Suprapubic skin (tissue), 4 donors: Measurements from ENCODE around the gene PA2G4. TPM values are rescaled to one million over a fixed set of nuclear protein-coding genes. Genes with fewer than 3 reads are reported as not detected.

Source experiments
- DNase-seq, 2 donors: peaks; one replicate each; pipeline ENCODE4 v3.0.0-alpha.2; 2019; ENCODE audit warnings: low spot score in 2 of 2
- H3K27ac ChIP-seq: fragments of 200-600 bp; sonication (generic); one replicate; pipeline ENCODE4 v1.5.1; 2019
- H3K27me3 ChIP-seq: fragments of 200-600 bp; sonication (generic); one replicate; pipeline ENCODE4 v1.5.1; 2019
- H3K36me3 ChIP-seq: fragments of 200-600 bp; sonication (generic); one replicate; pipeline ENCODE4 v1.5.1; 2019
- H3K4me1 ChIP-seq: fragments of 200-600 bp; sonication (generic); one replicate; pipeline ENCODE4 v1.5.1; 2019
- H3K4me3 ChIP-seq: fragments of 200-600 bp; sonication (generic); one replicate; pipeline ENCODE4 v1.5.1; 2019; ENCODE audit warnings: mild to moderate bottlenecking
- H3K9me3 ChIP-seq: fragments of 200-600 bp; sonication (generic); one replicate; pipeline ENCODE4 v1.5.1; 2019
- EP300 ChIP-seq: sonication (generic); formaldehyde crosslinking; IDR thresholded peaks from one replicate; pipeline ENCODE4 v1.6.1; 2017; ENCODE audit warnings: antibody characterized with exemption
- POLR2A ChIP-seq, 2 donors: fragments of 450-650 bp; IDR thresholded peaks; one replicate each; pipeline ENCODE4 v1.6.1; 2017; ENCODE audit warnings: antibody characterized with exemption in 2 of 2, mild to moderate bottlenecking in 2 of 2, moderate library complexity in 2 of 2
- POLR2AphosphoS5 ChIP-seq, 3 donors: sonication (generic); formaldehyde crosslinking; IDR thresholded peaks; one replicate each; pipeline ENCODE4 v1.6.1; 2017; ENCODE audit warnings: antibody characterized with exemption in 3 of 3
- WGBS: methylation state at CpG from one replicate; pipeline ENCODE4 v1.1.5; 2018; 5-methylcytosine and 5-hydroxymethylcytosine counted together
- total RNA-seq, 4 donors: library from RNA; depleted of rRNA; stranded (reverse); fragments of >200 nt; gene quantifications; one replicate each; pipeline ENCODE4 v1.1.0, GENCODE V29; 2016
- TF ChIP-seq, protein P1 (sequence below), 2 donors: fragments of 200-600 bp in 1 of 2; fragments of 450-650 bp in 1 of 2; sonication (generic) in 1 of 2; IDR thresholded peaks; one replicate each; pipeline ENCODE4 v1.5.1; 2016 to 2019; ENCODE audit warnings: antibody characterized with exemption in 2 of 2, mild to moderate bottlenecking in 1 of 2, moderate library complexity in 1 of 2

The PA2G4 gene
- total RNA-seq, 4 donors from 2014 or later: 103 to 153 (median 117) TPM

DNA sequence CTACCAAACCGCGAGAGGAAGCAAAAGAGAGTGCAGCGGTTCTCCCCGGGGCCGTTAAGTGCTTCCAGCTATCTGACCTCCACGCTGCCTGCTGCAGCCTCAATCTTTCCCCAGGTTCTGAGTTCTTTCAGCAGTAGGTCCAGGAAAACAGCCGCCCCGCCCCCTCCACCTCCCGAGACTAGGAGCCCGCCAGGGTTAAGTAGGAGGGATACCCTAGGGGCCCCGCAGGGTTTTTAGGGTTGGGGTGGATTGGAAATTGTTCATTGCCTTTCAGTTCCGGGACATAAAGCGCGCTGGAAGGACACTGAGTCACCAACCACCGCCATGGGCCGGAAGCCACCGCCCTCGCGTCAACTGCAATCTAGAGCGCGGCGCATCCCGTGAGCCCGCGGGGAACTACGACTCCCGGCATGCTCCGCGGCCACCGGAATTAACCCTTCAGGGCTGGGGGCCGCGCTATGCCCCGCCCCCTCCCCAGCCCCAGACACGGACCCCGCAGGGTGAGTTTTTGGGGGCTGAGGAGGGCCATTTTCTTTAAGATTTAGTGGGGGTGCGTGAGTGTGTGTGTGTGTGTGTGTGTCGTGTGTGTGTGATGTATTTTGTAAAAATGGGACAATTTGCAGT, 47.9 kb downstream of the PA2G4 start, which contains the start of gene MYL6B:
TSS of gene MYL6B (plus strand) at position 456 of the 624 bp plus-strand sequence. CDS start 1,332 bp downstream, outside the sequence.
- peak within 1 kb of the TSS; percentile 95 for H3K27ac ChIP-seq
- peak within 1 kb of the TSS; percentile 62 for H3K4me3 ChIP-seq
- TF ChIP-seq POLR2AphosphoS5 (IDR thresholded peaks at IDR 0.05) (peak in 2 of 3 donors; percentile 88 to 89), POLR2A (IDR thresholded peaks at IDR 0.05) (peak in 1 of 2 donors; percentile 41)
- TF ChIP-seq, protein P1, sequence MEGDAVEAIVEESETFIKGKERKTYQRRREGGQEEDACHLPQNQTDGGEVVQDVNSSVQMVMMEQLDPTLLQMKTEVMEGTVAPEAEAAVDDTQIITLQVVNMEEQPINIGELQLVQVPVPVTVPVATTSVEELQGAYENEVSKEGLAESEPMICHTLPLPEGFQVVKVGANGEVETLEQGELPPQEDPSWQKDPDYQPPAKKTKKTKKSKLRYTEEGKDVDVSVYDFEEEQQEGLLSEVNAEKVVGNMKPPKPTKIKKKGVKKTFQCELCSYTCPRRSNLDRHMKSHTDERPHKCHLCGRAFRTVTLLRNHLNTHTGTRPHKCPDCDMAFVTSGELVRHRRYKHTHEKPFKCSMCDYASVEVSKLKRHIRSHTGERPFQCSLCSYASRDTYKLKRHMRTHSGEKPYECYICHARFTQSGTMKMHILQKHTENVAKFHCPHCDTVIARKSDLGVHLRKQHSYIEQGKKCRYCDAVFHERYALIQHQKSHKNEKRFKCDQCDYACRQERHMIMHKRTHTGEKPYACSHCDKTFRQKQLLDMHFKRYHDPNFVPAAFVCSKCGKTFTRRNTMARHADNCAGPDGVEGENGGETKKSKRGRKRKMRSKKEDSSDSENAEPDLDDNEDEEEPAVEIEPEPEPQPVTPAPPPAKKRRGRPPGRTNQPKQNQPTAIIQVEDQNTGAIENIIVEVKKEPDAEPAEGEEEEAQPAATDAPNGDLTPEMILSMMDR (IDR thresholded peaks at IDR 0.05): no peak
- DNase-seq: peak; percentile 97 to 98
- H3K36me3 ChIP-seq: no peaks in the 10 kb centered on the region
- H3K4me1 ChIP-seq: peaks cover 34% of the 10 kb centered on the region
- no peaks in the 10 kb centered on the region for H3K9me3 ChIP-seq
- no peaks in the 10 kb centered on the region for H3K27me3 ChIP-seq
- 0% methylated on average over 10 of the region's 37 CpGs for WGBS

DNA sequence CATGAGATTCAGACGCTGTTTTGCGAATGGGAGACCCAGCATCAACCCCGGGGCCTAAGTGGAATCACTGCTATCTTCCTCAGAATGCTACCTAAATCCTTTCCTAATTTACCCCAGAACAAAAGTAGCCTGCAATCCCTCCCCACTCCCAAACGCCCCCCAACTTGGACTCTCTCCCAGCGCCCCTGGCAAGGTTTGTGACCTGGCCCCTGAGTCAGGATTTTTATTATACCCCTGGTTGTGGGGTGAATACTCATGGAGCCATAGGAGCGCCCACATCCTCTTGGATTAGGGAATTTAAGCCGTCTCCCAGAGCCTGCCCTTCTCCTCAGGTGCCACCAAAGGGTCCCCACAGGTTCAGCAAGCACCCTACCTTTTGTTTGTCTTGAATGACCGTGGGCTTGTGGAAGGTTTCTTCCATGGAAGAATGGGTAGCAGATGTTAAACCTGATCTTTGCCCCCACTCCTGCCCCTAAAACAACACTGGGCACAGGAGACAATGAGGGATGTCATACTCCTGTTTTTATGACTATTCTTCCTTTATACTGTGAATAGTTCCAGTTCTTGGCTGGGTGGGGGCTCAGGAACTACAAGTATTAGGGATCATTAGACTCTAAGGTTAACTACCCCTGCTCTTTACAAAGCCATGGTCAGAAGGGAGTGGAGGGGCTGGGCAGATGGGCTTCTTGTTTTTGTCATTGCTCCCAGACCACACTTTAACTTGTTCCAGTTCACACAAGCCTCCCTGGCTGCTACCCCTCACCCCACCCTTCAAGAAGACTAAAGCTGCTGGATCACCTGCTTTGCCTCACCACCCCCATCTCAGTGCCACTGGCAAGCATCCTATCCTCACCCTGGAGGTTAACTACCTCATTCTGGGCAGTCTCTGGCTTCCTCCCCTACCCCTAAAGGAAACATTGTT, 48.7 kb downstream of the PA2G4 start:
- H3K36me3 ChIP-seq: no peaks in the 10 kb centered on the region
- peak overlapping the region; percentile 62 for H3K4me3 ChIP-seq
- 10% methylated on average over 8 of the region's 8 CpGs for WGBS
- H3K9me3 ChIP-seq: no peaks in the 10 kb centered on the region
- no peak for DNase-seq
- H3K27me3 ChIP-seq: no peaks in the 10 kb centered on the region
- H3K27ac ChIP-seq: no peak overlapping the region
- H3K4me1 ChIP-seq: peaks cover 38% of the 10 kb centered on the region
- no peak for TF ChIP-seq EP300
- no peak for TF ChIP-seq POLR2AphosphoS5 (IDR thresholded peaks at IDR 0.05)
- TF ChIP-seq POLR2A (IDR thresholded peaks at IDR 0.05): no peak
- TF ChIP-seq, protein P1 (IDR thresholded peaks at IDR 0.05): no peak

GRCh38 chr12:56153678-56154065, 49.3 kb downstream of the PA2G4 start:
- H3K27ac ChIP-seq: no peak overlapping the region
- TF ChIP-seq POLR2A (IDR thresholded peaks at IDR 0.05) (no peak), EP300 (no peak), POLR2AphosphoS5 (IDR thresholded peaks at IDR 0.05) (no peak)
- TF ChIP-seq, protein P1 (IDR thresholded peaks at IDR 0.05): no peak

DNA sequence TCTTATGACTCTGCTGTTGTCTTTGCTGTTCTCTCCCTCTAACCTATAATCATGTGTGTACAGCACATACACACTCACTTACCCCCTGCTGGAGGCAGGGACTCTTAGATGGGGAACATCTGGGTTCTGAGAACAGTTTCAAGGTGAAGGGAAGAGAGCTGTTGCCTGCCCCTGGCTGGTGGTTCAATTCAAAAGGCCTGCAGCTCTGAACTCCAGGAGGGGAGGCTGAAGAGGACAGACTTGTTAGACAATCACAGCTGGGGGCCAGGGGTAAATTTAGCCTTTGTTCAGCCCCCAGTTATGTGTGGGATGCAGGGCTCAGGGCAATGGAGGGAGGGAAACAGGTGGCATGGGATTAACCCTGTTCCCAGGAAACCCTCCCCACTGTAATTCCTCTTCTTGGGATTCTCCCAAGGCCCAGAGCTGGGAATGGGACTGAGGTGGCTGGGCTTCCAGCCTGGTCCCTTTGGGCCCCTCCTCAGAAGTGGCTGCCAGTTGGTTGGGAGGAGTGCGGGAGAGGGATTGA, 50.0 kb downstream of the PA2G4 start:
- WGBS: 92% methylated on average over 1 of the region's 1 CpG
- H3K4me1 ChIP-seq: peaks cover 42% of the 10 kb centered on the region
- no peaks in the 10 kb centered on the region for H3K27me3 ChIP-seq
- H3K36me3 ChIP-seq: no peaks in the 10 kb centered on the region
- TF ChIP-seq EP300: no peak
- TF ChIP-seq, protein P1 (IDR thresholded peaks at IDR 0.05): no peak
- H3K4me3 ChIP-seq: no peak overlapping the region
- no peak overlapping the region for H3K27ac ChIP-seq
- no peak for DNase-seq
- no peaks in the 10 kb centered on the region for H3K9me3 ChIP-seq

More at GRCh38 chr12:56153678-56154065, 49.3 kb downstream of the PA2G4 start:
- Histone ChIP-seq H3K27me3 (no peaks in the 10 kb centered on the region), H3K4me1 (peaks cover 38% of the 10 kb centered on the region), H3K4me3 (no peak overlapping the region), H3K9me3 (no peaks in the 10 kb centered on the region), H3K36me3 (no peaks in the 10 kb centered on the region)
- 85% methylated on average over 4 of the region's 5 CpGs for WGBS
- no peak for DNase-seq

- TF ChIP-seq POLR2AphosphoS5 (IDR thresholded peaks at IDR 0.05) (no peak), EP300 (no peak), POLR2A (IDR thresholded peaks at IDR 0.05) (no peak)
- TF ChIP-seq, protein P1 (IDR thresholded peaks at IDR 0.05): no peak
- Histone ChIP-seq H3K4me3 (no peak overlapping the region), H3K9me3 (no peaks in the 10 kb centered on the region), H3K4me1 (peaks cover 47% of the 10 kb centered on the region), H3K27me3 (no peaks in the 10 kb centered on the region), H3K36me3 (peaks cover 3% of the 10 kb centered on the region), H3K27ac (no peak overlapping the region)
- no peak for DNase-seq
- WGBS: 84% methylated on average over 5 of the region's 5 CpGs
Observed at GRCh38 chr12:56154818-56155217, 50.5 kb downstream of the PA2G4 start.
